BE2C (cell line): Measurements from ENCODE around the gene C2CD3.

Source experiments
- DNase-seq: peaks from one replicate; pipeline ENCODE4 v3.0.0-alpha.2; 2020
- H3K27me3 ChIP-seq: fragments of 250-450 bp; sonication (Bioruptor Pico); 2 replicates; pipeline ENCODE4 v1.5.1; 2020; ENCODE audit warnings: mild to moderate bottlenecking
- H3K36me3 ChIP-seq: fragments of 250-450 bp; sonication (Bioruptor Pico); 2 replicates; pipeline ENCODE4 v1.5.1; 2020; ENCODE audit warnings: mild to moderate bottlenecking
- H3K4me1 ChIP-seq: fragments of 250-450 bp; sonication (Bioruptor Pico); 2 replicates; pipeline ENCODE4 v1.5.1; 2020
- H3K4me3 ChIP-seq: 2 replicates; pipeline ENCODE4 v1.5.1; 2011; ENCODE audit warnings: low read depth, low read length
- H3K9me3 ChIP-seq: fragments of 250-450 bp; sonication (Bioruptor Pico); 2 replicates; pipeline ENCODE4 v1.5.1; 2020
- CTCF ChIP-seq: IDR thresholded peaks from 2 replicates; pipeline ENCODE4 v1.5.1; 2012; ENCODE audit warnings: mild to moderate bottlenecking, low read depth, low read length

Gene C2CD3

DNA sequence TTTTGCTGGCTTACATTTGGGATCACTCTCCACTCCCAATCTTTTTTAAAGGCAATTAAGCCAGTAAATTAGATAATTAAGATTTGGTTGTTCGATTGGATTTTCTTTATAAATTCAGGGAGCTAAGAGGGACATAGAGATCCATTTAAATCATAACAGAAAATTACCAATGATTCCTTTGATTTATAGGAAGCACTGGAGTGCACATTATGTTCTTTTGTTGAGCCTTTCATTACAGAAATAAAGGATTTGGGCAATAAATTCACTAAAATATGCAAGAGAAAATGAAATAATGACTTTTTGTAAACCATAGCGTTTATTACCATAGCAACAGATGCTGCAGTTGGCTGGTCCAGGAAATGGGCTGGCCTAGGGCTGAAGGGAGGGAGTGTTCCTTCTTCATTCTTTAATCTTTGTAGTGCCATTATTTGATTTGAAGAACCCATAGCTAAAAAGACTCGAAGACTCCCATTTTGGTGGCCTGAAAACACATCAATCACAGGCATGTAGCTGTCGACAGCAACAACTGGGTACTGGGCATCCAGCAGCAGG is 73.0 kb downstream of the C2CD3 start:
- H3K36me3 ChIP-seq = peaks cover 29% of the 10 kb centered on the region
- no peak overlapping the region for H3K4me3 ChIP-seq
- no peaks in the 10 kb centered on the region; the same call in 1 of the 2 replicates for H3K4me1 ChIP-seq
- no peak for TF ChIP-seq CTCF
- no peak for DNase-seq
- no peaks in the 10 kb centered on the region for H3K27me3 ChIP-seq
- H3K9me3 ChIP-seq = no peaks in the 10 kb centered on the region

GRCh38 chr11:74094393-74094792 is 76.4 kb downstream of the C2CD3 start:
- DNase-seq = no peak
- H3K36me3 ChIP-seq = peaks cover 39% of the 10 kb centered on the region

DNA sequence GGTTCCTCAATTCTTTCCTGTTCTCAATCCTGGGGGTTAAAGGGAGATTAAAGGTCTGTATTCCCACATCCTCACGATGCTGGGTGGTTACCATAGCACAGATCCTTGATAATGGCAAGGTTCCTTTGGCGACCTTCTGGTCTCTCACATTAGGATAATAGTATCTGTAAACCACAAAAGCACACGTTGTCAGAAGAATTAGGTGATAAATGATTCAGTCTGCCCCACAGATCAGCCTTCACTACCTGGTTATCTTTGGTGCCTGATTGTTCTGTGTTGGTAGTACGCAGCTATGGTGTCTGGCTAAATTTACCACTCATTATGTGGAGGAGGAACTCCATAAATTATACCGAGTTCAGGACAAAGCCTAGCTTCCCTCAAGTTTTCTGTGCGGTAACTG is 78.4 kb downstream of the C2CD3 start:
- H3K4me3 ChIP-seq = no peak overlapping the region
- H3K27me3 ChIP-seq = no peaks in the 10 kb centered on the region
- no peaks in the 10 kb centered on the region for H3K9me3 ChIP-seq
- peaks cover 55% of the 10 kb centered on the region for H3K36me3 ChIP-seq
- TF ChIP-seq CTCF = no peak
- no peaks in the 10 kb centered on the region; the same call in none of the 2 replicates for H3K4me1 ChIP-seq
- no peak for DNase-seq

More at GRCh38 chr11:74094393-74094792, 76.4 kb downstream of the C2CD3 start:
- no peaks in the 10 kb centered on the region; the same call in none of the 2 replicates for H3K4me1 ChIP-seq
- H3K4me3 ChIP-seq = no peak overlapping the region
- TF ChIP-seq CTCF = no peak
- no peaks in the 10 kb centered on the region for H3K27me3 ChIP-seq
- H3K9me3 ChIP-seq = no peaks in the 10 kb centered on the region

DNA sequence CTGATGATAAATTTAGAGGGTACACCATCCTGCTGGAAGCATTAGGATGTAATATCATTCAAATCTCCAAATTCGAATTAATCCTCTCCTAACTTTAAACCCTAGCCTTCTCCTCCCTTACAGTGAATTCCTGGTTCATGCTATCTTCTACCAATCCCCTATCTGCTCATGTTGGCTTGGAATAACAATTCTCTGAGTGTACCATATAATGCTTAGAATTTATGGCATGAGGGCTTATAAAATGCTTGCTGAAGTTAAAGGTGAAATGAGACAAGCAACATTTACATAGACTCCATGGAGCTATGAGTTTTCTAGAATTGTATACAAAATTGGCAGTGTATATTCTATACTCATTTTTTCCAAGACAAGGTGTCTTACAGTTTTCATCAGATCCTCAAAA is 79.3 kb downstream of the C2CD3 start:
- no peaks in the 10 kb centered on the region for H3K9me3 ChIP-seq
- H3K27me3 ChIP-seq = no peaks in the 10 kb centered on the region
- no peak overlapping the region for H3K4me3 ChIP-seq
- no peak for DNase-seq
- H3K4me1 ChIP-seq = peaks cover 2% of the 10 kb centered on the region
- H3K36me3 ChIP-seq = peaks cover 62% of the 10 kb centered on the region
- TF ChIP-seq CTCF = no peak

- Histone ChIP-seq H3K9me3 (no peaks in the 10 kb centered on the region), H3K4me3 (no peak overlapping the region), H3K27me3 (no peaks in the 10 kb centered on the region), H3K4me1 (peaks cover 5% of the 10 kb centered on the region), H3K36me3 (peaks cover 62% of the 10 kb centered on the region)
- no peak for DNase-seq
- TF ChIP-seq CTCF = peak; percentile 26; the same call in 1 of the 2 replicates
Measured at GRCh38 chr11:74090701-74091100, 80.1 kb downstream of the C2CD3 start.

DNA sequence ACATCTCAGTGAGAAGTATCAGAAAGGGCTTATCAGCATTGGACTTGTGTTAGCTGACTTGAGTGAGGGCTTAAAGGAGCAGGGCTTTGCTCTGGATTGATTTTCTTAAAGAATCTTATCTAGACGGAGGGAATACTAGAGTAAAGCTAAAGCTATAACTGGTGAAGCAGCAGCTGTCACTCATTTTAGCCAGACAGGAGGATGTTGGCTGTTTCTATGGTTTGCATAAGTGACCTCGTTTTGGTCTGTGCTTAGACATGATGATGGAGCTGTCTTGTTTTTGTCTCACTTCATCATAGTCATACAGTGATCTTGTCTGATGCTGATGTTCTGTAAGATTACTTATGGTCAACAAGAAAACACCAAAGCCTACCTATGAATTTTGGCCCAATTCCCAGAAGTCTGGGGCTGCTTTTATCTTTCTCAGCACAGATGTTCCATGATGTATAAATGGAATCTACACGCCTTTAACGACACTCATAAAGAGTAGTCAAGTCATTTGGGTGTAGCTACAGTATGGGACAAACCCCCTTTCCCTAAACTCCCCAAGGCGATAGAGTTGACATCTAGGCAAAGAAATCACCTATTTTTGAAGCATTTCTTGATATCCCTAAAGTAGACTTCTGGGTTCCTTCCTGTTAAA is 84.4 kb downstream of the C2CD3 start:
- Histone ChIP-seq H3K9me3 (no peaks in the 10 kb centered on the region), H3K4me1 (peaks cover 5% of the 10 kb centered on the region), H3K36me3 (peaks cover 59% of the 10 kb centered on the region), H3K4me3 (no peak overlapping the region), H3K27me3 (no peaks in the 10 kb centered on the region)
- no peak for DNase-seq
- TF ChIP-seq CTCF = no peak
